H4 (cell line): ENCODE measurements around the gene ZMIZ2. TPM values are rescaled to one million over a fixed set of nuclear protein-coding genes. Genes with fewer than 3 reads are reported as not detected.

Experiments
- DNase-seq: peaks from one replicate; pipeline ENCODE4 v3.0.0-alpha.2; 2015; ENCODE audit warnings: low spot score
- total RNA-seq: library from RNA; depleted of rRNA; stranded (reverse); fragments of >200 nt; shearing (Covaris generic); gene quantifications from 2 replicates; pipeline ENCODE4 v1.2.3, GENCODE V29; 2014

ZMIZ2 gene
- total RNA-seq, 1 experiment from 2014 or later = 3.9 TPM

DNA sequence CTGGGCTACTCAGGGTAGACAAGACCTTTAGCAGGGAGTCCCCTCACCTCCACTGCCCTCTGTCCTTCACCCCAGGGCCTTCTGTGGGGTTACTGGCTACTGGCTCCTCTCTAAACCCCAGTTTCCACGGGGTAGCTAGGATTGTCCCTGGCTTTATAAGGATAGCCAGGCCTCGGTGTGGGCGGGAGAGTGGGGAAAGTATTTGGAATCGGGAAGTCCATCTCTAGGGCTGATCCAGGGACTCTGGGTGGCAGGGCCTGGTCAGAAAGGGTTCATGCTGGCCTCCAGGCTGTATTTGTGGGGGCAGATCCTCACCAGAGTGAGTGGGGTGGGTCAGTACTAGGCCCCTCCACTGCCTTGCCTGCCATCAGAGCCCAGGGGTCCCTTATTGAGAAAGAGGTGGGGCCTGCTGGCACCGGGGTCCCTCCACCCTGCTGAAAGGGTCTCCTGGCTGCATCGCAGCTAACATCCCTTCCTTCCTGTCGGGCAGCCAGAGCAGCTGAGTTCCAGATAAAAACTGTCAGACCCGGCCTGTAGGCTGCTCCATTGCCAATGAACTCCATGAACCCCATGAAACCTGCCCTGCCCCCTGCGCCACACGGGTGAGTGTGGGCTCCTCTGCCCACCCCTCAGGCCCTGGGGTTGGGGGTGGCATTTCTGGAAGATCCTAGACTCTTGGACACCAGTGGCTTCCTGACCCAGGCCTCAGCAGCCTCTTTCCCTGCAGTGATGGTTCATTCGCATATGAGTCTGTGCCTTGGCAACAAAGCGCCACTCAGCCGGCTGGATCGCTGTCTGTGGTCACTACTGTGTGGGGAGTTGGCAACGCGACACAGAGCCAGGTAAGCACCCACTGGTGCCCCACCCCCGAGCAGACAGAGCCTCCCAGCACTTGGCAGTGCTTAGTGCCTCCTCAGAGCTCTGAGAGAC lies 7.3 kb downstream of the ZMIZ2 start:
- no peak for DNase-seq

GRCh38 chr7:44756904-44757303 lies 8.3 kb downstream of the ZMIZ2 start:
- no peak for DNase-seq

GRCh38 chr7:44757311-44757710 lies 8.7 kb downstream of the ZMIZ2 start:
- no peak for DNase-seq

- no peak for DNase-seq
These were observed 9.1 kb downstream of the ZMIZ2 start for GRCh38 chr7:44757739-44758138.

DNA sequence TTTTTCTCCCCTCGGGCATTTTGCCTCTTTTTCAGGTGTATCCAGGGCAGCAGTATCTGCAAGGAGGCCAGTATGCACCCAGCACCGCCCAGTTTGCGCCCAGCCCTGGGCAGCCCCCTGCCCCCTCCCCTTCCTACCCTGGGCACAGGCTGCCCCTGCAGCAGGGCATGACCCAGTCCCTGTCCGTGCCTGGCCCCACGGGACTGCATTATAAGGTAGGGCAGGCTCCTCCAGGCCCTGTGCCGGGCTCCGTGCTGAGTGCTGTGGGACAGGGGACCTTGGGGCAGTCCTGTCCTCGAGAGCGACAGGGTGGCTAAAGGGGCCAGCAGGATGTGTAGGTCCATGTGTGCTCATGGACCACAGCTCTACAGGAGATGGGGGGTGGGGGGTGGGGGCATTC lies 10.6 kb downstream of the ZMIZ2 start:
- DNase-seq = no peak

- no peak for DNase-seq
These were observed 11.5 kb downstream of the ZMIZ2 start for GRCh38 chr7:44760034-44760580.

DNA sequence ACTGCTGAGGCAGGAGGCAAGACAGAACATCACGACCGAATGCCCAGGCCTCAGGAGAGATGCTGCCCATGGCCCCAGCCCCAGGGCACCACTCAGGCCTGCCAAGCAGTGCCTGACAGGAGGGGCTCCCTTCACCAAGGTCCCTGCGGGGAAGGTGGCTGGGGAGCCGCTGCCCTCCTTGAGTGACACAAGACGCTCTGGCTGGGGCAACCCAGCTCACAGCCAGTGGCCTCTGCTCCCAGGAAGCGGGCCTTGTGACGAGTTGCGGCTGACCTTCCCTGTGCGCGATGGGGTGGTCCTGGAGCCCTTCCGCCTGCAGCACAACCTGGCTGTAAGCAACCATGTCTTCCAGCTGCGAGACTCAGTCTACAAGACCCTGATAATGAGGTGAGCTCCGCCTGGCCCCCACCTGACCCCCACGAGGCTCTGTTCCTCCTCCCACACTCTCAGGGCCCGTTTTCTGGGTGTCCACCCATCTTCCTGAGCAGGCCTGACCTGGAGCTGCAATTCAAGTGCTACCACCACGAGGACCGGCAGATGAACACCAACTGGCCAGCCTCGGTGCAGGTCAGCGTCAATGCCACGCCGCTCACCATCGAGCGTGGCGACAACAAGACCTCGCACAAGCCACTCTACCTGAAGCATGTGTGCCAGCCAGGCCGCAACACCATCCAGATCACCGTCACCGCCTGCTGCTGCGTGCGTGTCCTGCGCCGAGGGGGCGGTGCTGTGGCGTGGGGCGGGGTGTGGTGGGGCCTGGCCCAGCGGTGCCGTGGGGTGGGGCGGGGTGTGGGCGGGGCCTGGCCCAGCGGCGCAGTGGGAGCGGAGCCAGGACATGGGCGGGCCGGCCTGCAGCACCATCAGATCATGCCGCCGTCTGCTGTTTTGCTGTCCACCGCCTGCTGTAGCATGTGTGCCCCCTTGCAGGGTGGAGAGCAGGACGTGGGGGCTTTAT lies 12.8 kb downstream of the ZMIZ2 start:
- no peak for DNase-seq

- DNase-seq = no peak
These were observed 13.7 kb downstream of the ZMIZ2 start for GRCh38 chr7:44762300-44762699.

DNA sequence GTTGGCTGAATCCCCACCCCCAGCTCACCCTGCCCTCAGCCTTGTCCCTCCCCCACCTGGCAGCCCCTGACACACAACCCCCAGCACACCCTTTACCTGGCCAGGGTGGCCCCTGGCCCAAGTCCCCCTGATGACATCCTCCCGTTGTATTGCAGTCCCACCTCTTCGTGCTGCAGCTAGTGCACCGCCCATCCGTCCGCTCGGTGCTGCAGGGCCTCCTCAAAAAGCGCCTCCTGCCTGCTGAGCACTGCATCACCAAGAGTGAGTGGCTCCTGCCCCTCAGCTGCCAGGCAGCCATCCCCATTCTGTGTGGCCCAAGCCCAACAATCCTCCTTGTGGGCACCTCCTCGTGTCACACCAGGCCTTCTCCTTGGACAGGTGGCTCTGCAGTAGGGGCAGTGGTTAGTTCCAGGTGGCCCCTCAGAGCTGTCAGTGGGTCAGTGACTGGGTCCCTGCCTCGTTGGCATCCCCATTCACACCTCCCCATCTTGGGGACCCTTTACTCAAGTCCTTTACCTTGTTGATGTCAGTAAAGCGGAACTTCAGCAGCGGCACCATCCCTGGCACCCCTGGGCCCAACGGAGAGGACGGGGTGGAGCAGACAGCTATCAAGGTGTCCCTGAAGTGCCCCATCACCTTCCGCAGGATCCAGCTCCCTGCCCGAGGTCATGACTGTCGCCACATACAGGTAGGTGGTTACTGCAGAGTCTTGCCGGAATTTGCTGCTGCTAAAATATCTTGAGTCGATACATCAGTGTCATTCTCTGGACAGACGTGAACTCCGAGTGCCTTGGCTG lies 14.3 kb downstream of the ZMIZ2 start:
- no peak for DNase-seq

GRCh38 chr7:44764081-44764480 lies 15.4 kb downstream of the ZMIZ2 start:
- no peak for DNase-seq

DNA sequence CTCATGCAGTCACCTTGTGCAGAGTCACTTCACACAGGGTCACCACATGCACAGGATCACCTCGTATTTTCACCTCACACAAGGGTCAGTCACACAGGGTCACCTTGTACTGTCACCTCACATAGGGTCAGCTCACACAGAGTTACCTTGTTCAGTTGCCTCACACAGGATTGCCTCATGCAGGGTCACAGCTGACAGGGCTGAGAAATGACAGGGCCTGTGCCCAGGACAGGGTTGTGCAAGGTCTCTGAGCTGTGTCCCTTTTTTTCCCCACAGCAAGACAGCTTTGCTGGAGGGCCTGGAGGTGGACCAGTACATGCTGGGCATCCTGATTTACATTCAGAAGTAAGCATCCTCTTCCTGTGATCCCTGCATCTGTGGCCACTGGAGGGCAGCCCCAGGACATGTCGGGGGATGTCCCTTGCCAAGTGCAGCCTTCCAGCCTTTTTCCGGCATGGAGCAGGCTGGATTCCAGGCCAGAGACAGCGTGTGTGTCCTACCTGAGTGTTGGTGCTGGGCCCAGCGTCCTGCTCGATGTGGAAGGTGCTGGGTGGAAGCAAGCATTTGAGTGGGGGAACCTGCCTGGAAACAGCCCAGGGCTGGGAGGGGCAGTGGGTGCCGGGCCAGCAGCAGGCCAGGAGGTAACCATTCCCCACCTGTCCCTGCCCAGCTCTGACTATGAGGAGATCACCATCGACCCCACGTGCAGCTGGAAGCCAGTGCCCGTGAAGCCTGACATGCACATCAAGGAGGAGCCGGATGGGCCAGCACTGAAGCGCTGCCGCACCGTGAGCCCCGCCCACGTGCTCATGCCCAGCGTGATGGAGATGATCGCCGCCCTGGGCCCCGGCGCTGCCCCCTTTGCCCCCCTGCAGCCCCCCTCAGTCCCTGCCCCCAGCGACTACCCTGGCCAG lies 16.3 kb downstream of the ZMIZ2 start:
- DNase-seq = no peak

DNA sequence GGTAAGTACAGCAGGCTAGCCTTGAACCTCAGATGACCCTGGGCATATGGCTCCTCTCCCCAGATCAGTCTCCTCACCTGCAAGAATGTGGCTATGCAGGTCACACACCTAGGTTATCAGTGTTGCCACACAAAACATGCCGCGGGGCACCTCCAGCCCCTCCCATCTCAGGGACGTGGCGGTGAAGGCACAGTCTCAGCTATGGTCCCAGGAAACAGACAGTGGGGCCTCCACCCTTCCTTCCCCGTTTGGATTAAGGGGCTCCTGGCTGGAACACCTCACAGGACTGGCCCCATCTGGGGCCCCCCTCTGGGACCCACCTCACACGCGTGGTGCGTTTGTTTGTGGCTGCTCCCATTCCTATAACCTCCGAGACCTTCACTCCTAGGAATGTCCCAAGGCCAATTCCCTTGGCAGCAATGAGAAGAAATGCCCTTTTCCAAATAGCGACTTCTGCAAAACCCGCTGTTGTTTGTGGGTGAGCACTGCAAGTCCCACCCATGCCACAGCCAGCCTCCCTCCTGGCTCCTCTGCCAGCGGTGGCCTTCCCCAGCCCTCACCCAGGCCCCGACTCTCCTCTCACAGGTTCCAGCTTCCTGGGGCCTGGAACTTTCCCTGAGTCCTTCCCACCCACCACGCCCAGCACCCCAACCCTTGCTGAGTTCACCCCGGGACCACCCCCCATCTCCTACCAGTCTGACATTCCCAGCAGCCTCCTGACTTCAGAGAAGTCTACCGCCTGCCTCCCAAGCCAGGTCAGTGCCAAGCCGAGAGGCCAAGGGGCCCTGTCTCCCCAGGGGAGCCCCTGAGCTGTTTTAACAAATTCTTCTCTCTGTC lies 17.1 kb downstream of the ZMIZ2 start:
- no peak for DNase-seq

DNA sequence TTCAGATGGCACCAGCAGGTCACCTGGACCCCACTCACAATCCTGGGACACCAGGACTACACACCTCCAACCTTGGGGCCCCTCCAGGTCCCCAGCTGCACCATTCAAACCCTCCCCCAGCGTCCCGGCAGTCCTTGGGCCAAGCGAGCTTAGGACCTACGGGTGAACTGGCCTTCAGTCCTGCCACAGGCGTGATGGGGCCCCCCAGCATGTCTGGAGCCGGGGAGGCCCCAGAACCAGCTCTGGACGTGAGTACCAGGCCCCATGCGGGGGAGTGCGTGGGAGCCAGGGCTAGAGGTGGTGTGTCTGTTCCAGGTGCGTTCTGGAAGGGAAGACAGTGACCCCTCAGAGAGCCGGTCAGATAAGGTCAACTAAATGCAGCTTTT lies 17.8 kb downstream of the ZMIZ2 start:
- DNase-seq = no peak

- DNase-seq = no peak
These were observed 18.7 kb downstream of the ZMIZ2 start for GRCh38 chr7:44767134-44767911.

- DNase-seq = no peak
These were observed 19.4 kb downstream of the ZMIZ2 start for GRCh38 chr7:44767912-44768627.

DNA sequence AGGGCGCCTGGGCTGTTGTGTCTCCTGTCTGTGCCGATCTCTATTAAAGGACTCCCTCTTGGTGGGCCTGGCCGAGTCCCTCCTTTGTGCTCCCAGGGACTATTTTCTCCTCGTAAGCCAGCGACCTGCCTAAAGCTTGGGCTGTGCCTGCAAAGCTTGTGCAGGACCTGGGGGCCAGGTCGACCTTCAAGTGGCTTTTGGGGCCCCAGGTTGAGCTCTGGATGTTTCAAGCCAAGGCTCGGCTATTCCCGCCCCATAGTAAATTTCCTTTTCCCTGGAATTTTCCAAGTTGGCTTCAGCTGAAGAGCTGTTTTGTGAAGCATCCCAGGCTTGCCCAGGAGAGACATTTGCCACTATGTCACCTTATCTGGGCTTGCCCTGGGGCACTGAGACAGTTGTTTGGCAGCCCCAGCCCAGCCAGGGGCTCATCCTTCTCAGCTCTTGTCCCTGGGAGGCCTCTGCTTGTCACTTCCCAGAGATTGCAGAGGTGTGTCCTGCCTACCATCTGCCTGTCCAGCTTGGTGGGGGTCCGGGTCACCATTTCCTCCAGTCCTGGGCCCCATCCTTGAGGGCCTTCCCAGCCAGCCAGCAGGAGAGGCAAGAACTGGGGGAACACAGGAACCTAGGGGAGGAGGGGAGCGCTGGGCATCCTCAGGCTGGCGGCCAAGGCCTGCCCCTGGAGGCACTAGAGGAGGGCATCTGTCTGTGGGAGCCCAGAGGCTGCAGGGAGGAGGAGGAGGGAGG lies 20.2 kb downstream of the ZMIZ2 start:
- no peak for DNase-seq

- no peak for DNase-seq
These were observed 20.7 kb downstream of the ZMIZ2 start for GRCh38 chr7:44769376-44769775.
